Ishikawa (cell line): Measurements from ENCODE around the gene KLF2.

Experiments
- EP300 ChIP-seq: IDR thresholded peaks from 2 replicates; pipeline ENCODE4 v1.6.1; 2012; ENCODE audit warnings: borderline replicate concordance
- NFIC ChIP-seq: IDR thresholded peaks from 2 replicates; pipeline ENCODE4 v1.6.1; 2012

DNA sequence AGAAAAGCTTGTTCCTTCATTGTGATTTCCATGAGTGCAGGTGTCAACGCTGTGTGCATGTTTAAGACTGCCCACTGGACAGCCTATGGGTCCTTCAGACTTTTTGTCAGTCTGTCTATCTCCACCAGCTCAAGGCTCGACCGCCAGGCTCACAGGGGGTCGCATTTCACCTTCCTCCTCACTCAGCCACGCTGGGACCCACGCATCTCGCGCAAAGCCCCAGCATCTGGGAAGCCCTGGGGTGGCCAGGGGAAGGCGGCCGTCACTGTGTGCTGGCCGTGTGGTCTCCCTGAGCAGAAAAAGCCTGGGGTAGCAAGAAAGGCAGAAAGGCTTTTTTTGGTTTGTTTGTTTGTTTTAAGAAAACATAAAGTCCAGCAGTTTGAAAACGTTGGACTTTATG, 48.5 kb downstream of the KLF2 start:
- TF ChIP-seq EP300 (no peak), NFIC (no peak)
